Small intestine (tissue), 7 donors: ENCODE data around the gene RPS6KL1. TPM values are rescaled to one million over a fixed set of nuclear protein-coding genes. Genes with fewer than 3 reads are reported as not detected.
A peak's percentile ranks its signal among the peaks of the same experiment; 100 is the strongest.

Source experiments
- DNase-seq, 2 donors: peaks; one replicate each; pipeline versions ENCODE4 v3.0.0 to v3.0.0-alpha.2; 2013
- FAIRE-seq: peaks from 2 replicates; lab custom pipeline; 2012; peaks lifted over from hg19 to GRCh38; lab: Jason Lieb, UNC
- H3K27ac ChIP-seq, 3 donors: one replicate each; pipeline ENCODE4 v1.5.1; 2013; ENCODE audit warnings: low read length in 2 of 3, mild to moderate bottlenecking in 2 of 3, control low read depth in 1 of 3, inconsistent platforms in 1 of 3, low read depth in 1 of 3, moderate library complexity in 1 of 3
- H3K27me3 ChIP-seq, 3 donors: one replicate each; pipeline ENCODE4 v1.6.1; 2013; ENCODE audit warnings: low read length in 3 of 3, inconsistent platforms in 1 of 3; ENCODE audit not compliant: control insufficient read depth in 3 of 3, insufficient read depth in 3 of 3
- H3K36me3 ChIP-seq, 3 donors: one replicate each; pipeline ENCODE4 v1.6.1; 2013; ENCODE audit warnings: low read length in 3 of 3, inconsistent platforms in 1 of 3, low read depth in 1 of 3, mild to moderate bottlenecking in 1 of 3, moderate library complexity in 1 of 3; ENCODE audit not compliant: control insufficient read depth in 3 of 3, insufficient read depth in 2 of 3
- H3K4me1 ChIP-seq, 3 donors: one replicate each; pipeline ENCODE4 v1.6.1; 2013; ENCODE audit warnings: low read length in 2 of 3, inconsistent platforms in 1 of 3, low read depth in 1 of 3, mild to moderate bottlenecking in 1 of 3, moderate library complexity in 1 of 3; ENCODE audit not compliant: control insufficient read depth in 3 of 3, insufficient read depth in 2 of 3
- H3K4me3 ChIP-seq, 3 donors: one replicate each; pipeline ENCODE4 v1.5.1; 2013; ENCODE audit warnings: low read length in 3 of 3, control low read depth in 1 of 3, inconsistent platforms in 1 of 3, low read depth in 1 of 3, mild to moderate bottlenecking in 1 of 3, moderate library complexity in 1 of 3
- H3K9me3 ChIP-seq, 2 donors: one replicate each; pipeline ENCODE4 v1.6.1; 2013; ENCODE audit warnings: low read depth in 1 of 2, low read length in 1 of 2; ENCODE audit not compliant: control insufficient read depth in 2 of 2, insufficient read depth in 1 of 2
- WGBS, 3 donors: extraction: QIAGEN DNeasy Blood & Tissue Kit; methylation state at CpG; one replicate each; pipeline ENCODE4 v1.1.7; 2013; 5-methylcytosine and 5-hydroxymethylcytosine counted together
- polyA plus RNA-seq, 4 donors: library from polyadenylated mRNA; stranded (reverse) in 3 of 4; unstranded in 1 of 4; fragments of 200-250 nt in 3 of 4; fragments of 120-200 nt in 1 of 4; gene quantifications; one replicate each; pipeline versions ENCODE4 v1.2.1 to v1.2.3, GENCODE V29; 2013
- donor health status: healthy with polysubstance abuse.
- donor health status: control.
- donor health status: control.
- donor health status: Bipolar disorder and iron deficiency.
- donor health status: healthy.

RPS6KL1 gene
- polyA plus RNA-seq, 4 donors = 1.8 to 3.5 (median 3.0) TPM

DNA sequence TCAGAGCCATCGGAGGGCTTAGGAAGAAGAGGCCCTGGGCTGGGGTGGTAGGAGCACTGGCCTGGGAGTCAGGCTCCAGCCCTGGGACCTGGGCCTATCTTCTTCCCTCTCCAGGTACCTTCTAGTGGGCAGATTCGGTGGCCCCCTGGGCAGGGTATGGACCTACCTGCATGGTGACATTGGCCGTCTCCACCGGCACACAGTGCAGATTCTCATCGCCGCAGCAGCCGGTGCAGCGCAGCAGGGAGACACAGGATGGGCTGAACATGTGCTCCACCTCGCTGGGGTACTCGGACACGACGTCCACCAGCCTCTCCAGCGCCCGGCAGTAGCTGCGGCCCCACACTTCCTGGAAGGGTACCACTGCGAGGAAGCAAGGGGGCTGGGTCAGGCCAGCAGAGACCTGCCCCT is 26.1 kb upstream of the RPS6KL1 start:
- WGBS, 3 donors = 91 to 95% (median 92%) methylated on average over 16 of the region's 16 CpGs
- H3K4me1 ChIP-seq = peaks cover 0 to 61% (median 5%) of the 10 kb centered on the region in 3 donors

DNA sequence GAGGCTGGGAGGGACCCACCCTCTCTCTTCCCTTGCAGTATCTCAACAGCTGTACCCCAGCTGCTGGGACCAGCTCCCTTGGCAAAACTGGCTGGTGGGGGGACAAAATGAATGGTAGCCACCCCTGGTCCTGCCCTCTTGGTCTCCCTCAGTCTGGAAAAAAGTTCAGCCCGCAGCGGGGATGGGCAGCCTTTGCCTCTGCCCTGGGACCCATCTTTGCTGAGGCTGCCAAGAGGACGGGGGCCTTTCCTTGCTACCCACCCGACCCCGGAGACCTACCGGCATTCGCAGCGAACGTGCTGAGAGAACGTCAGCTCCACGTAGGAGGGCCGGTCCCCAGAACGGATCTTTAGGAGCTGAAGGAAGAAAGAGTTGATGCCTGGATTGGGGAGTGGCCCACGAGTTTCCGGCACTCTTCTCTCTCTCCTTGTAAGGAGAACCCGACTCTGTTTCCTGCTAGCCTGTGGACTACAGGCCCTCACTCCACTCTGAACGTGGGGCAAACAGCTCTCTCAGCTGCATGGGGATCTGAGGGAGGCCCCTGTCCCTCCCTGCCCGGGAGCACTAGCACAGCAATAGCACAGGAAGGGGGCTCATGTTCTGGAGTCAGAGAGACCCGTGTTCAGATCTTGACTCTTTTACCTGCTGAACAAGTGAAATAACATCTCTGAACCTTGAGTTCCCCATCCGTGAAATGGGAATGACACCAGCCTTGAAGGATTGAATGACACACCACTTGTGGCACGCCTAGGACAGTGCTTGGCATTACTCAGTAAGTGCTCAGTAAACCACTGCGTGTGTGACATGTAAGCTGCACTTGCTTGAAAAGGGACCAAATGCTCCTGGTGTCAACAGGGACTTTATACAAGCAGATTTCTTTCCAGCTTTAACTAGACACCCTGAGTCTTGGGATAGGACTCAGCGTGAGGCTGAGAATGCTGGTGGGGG is 25.4 kb upstream of the RPS6KL1 start:
- DNase-seq = no peak
- Histone ChIP-seq H3K27me3 (no peaks in the 10 kb centered on the region), H3K36me3 (peaks cover 0 to 35% (median 0%) of the 10 kb centered on the region in 3 donors)

More for the DNA sequence above, 26.1 kb upstream of the RPS6KL1 start:
- no peak overlapping the region for H3K27ac ChIP-seq
- H3K36me3 ChIP-seq = peaks cover 0 to 35% (median 0%) of the 10 kb centered on the region in 3 donors
- FAIRE-seq = no peak
- no peaks in the 10 kb centered on the region for H3K27me3 ChIP-seq
- no peak overlapping the region for H3K4me3 ChIP-seq
- no peak for DNase-seq
- H3K9me3 ChIP-seq = peaks cover 0 to 4% of the 10 kb centered on the region in 2 donors

DNA sequence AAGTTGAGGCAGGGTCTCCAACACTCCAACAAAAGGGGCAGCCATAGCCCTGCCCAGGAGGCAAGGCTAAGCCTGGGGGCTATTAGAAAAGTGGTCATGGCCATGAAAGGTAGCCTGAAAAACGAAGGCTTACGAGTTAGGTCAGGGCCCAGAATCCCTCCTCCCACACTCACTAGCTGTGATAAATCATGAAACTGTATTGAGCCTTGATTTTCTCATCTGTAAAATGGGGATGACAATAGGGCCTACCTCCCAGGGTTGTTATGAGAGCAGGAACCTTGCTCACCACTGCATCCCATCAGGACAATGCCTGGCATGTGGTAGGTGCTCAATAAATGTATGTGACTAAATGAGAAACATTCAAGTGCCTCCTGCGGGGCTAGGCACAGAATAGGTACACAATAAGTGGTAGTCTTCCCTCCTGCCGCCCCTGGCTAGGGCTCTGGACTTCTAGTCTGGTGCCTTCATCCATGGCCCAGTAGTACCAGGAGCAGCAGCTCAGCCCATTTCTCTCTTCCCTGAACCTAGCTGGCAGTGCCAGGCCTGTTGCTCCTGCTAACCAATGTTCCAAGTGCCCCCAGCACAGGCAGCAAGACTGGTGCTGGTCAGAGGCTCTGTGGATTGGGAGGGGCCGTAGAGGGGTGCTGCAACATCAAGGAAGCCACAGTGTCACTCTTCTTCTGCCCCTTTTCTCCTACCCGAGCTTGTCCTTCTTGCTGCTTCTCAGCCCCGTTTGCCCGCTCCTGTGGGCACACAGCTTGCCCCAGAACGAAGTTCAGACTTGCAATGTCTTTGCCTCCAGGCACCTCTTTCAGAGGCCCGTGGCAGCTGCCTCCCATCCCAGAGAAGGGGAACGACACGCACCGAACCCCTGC is 24.5 kb upstream of the RPS6KL1 start:
- DNase-seq (no peak), FAIRE-seq (no peak)
- peaks cover 0 to 45% (median 5%) of the 10 kb centered on the region in 3 donors for H3K4me1 ChIP-seq
- H3K27me3 ChIP-seq = no peaks in the 10 kb centered on the region
- WGBS, 3 donors = 80 to 87% (median 83%) methylated on average over 13 of the region's 13 CpGs
- peak overlapping the region in 1 of 3 donors; percentile 42 for H3K27ac ChIP-seq
- peaks cover 0 to 4% of the 10 kb centered on the region in 2 donors for H3K9me3 ChIP-seq
- peaks cover 0 to 39% (median 0%) of the 10 kb centered on the region in 3 donors for H3K36me3 ChIP-seq
- no peak overlapping the region for H3K4me3 ChIP-seq

More for the DNA sequence above, 25.4 kb upstream of the RPS6KL1 start:
- no peak for FAIRE-seq
- H3K4me3 ChIP-seq = no peak overlapping the region
- H3K9me3 ChIP-seq = peaks cover 0 to 4% of the 10 kb centered on the region in 2 donors
- H3K4me1 ChIP-seq = peaks cover 0 to 54% (median 5%) of the 10 kb centered on the region in 3 donors
- 72 to 80% (median 75%) methylated on average over 23 of the region's 23 CpGs for WGBS, 3 donors
- H3K27ac ChIP-seq = peak overlapping the region in 1 of 3 donors; percentile 31

DNA sequence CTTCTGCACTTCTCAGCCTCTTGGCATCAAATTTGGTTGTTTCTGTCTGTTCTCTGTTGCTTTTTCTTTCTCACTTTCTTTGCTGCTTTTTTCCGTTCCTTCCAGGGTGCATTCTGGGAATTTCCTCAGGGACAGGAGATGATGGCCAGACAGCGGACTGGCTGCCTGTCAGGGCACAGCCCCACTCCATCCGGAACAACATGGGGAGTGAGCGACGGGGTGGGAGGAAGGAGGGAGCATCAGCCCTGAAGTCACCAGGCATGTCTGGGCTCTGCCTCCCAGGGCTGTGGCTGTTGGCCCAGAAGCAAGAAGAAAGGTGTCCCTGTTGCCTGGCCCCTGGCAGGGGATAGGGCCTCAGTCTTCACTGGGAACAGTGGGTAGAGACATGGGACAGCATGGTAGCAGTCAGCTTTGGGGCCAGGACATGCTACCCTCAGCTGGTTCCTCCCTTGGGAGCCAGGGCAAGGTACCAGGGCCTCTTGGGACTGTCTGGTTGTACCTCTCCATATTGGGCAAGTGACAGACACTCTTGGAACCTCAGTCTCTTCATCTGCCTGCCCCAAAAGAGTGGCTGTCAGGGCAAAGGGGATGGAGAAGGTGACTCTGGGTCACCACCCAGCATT is 23.7 kb upstream of the RPS6KL1 start:
- peaks cover 0 to 4% of the 10 kb centered on the region in 2 donors for H3K9me3 ChIP-seq
- H3K27me3 ChIP-seq = no peaks in the 10 kb centered on the region
- H3K4me1 ChIP-seq = peaks cover 0 to 43% (median 5%) of the 10 kb centered on the region in 3 donors
- FAIRE-seq = no peak
- peaks cover 0 to 45% (median 0%) of the 10 kb centered on the region in 3 donors for H3K36me3 ChIP-seq
- DNase-seq = no peak
- H3K4me3 ChIP-seq = no peak overlapping the region
- 24 to 37% (median 37%) methylated on average over 5 of the region's 5 CpGs for WGBS, 3 donors
- H3K27ac ChIP-seq = no peak overlapping the region

DNA sequence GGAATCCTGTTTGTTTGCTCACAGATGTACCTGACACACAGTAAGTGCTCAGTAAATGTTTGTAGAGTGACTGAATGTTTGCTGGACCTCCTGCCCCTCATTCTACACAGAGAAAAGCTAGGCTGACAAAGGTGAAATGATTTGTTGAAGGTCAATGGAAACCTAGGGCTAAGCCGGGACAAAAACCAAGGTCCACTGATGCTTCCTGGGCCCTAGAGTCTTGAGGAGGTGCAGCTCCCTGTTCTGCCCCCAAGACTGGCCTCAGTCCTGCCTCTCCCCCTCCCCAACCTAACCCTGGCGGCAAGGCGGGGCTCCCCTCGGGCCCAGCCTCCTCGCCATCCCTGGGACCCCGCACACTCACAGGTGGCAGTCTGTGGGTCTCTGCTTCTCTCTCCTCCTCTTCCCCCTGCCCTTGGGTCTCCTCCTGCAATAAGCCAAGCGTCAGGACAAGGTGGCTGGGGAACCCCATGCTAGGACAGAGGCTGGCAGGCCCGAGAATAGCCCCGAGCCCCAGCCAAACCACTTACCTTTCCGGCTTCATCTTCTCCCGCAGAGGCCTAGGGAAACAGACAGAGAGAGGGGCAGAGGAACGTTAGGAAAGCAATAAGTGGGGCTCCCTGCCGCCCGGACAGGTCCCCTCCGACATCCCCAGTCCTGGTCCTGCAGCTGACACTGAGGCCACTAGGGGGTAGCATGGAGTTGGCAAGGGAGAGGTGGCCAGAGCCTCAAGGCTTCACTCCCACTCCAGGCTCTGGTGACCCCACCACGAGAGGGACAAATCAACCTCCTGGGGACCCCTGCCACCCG is 23.0 kb upstream of the RPS6KL1 start:
- peaks cover 0 to 36% (median 2%) of the 10 kb centered on the region in 3 donors for H3K4me1 ChIP-seq
- no peak overlapping the region for H3K27ac ChIP-seq
- H3K9me3 ChIP-seq = peaks cover 0 to 4% of the 10 kb centered on the region in 2 donors
- no peaks in the 10 kb centered on the region for H3K27me3 ChIP-seq
- no peak for FAIRE-seq
- whole genome bisulfite sequencing, 3 donors = 38 to 39% (median 39%) methylated on average over 16 to 17 of the region's 17 CpGs
- peaks cover 0 to 52% (median 0%) of the 10 kb centered on the region in 3 donors for H3K36me3 ChIP-seq
- no peak overlapping the region for H3K4me3 ChIP-seq
- DNase-seq = peak; percentile 75 to 82

DNA sequence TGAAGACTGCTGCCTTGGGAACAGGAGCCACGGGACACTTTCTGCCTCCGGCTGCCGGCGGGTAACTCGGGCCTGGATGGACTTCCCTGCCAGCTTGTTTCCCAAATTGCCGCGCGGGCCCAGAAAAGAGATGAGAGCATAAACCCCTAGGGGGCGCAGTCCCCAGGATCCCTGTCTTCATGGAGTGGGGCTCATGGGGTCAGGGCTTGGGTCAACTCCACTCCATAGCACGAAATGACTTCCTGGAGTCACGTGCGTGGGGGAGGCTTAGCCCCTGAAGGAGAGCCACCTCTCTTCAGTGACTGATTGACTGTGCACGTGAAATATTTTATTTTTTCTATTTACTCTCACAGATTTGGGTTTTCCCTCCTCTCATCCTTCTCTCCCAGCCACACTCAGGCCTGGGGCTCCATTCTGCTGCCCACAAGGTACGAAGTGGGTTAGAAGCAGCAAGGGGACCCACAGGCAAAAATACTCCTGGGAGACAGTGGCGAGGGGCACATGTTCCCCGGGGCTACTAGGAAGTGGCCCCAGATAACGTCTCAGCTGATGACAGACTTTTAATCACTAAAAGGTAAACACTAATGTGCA is 22.3 kb upstream of the RPS6KL1 start:
- Histone ChIP-seq H3K9me3 (peaks cover 0 to 2% of the 10 kb centered on the region in 2 donors), H3K4me3 (no peak overlapping the region), H3K4me1 (peaks cover 0 to 30% (median 0%) of the 10 kb centered on the region in 3 donors), H3K36me3 (peaks cover 0 to 54% (median 0%) of the 10 kb centered on the region in 3 donors), H3K27ac (no peak overlapping the region), H3K27me3 (no peaks in the 10 kb centered on the region)
- FAIRE-seq (no peak), DNase-seq (peak in 1 of 2 donors; percentile 46)
- 75 to 82% (median 77%) methylated on average over 17 of the region's 17 CpGs for WGBS, 3 donors

DNA sequence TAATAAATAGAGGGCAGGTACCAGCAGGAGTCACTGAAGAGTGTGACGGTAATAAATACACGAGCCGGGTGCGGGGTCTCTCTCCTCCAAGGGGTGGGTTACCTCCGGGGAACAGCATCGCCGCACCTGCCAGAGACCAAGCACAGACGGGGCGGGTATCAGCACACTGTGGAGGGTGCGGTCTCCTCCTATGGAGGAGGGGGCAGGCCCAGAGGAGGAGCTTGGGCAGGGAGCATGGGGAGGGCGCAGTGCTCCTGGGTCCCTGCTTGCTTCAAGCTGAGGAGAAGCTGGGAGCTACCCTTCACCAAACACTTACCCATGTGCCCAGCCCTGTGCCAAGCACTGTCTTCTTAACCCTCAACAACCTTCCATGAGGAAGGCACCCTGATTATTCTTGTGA is 19.5 kb upstream of the RPS6KL1 start:
- Histone ChIP-seq H3K4me1 (peaks cover 0 to 15% (median 0%) of the 10 kb centered on the region in 3 donors), H3K9me3 (no peaks in the 10 kb centered on the region), H3K27ac (peak overlapping the region in 1 of 3 donors; percentile 89), H3K36me3 (peaks cover 0 to 31% (median 0%) of the 10 kb centered on the region in 3 donors), H3K27me3 (no peaks in the 10 kb centered on the region), H3K4me3 (no peak overlapping the region)
- DNase-seq (no peak), FAIRE-seq (no peak)
- 74 to 85% (median 83%) methylated on average over 10 to 11 of the region's 11 CpGs for WGBS, 3 donors
